ENCODE measurements around the gene PRKD2. TPM values are rescaled to one million over a fixed set of nuclear protein-coding genes. Genes with fewer than 3 reads are reported as not detected.

The PRKD2 gene
- total RNA-seq, 4 donors from 2014 or later: 21.0 to 36.1 (median 30.2) TPM

GRCh38 chr19:46692918-46693722 is 23.8 kb downstream of the PRKD2 start:
- no peak overlapping the region for H3K27ac ChIP-seq

GRCh38 chr19:46691948-46692347 is 25.0 kb downstream of the PRKD2 start:
- no peaks in the 10 kb centered on the region for H3K9me3 ChIP-seq
- H3K4me3 ChIP-seq: no peak overlapping the region
- H3K27ac ChIP-seq: no peak overlapping the region
- H3K36me3 ChIP-seq: peaks cover 3 to 100% (median 59%) of the 10 kb centered on the region in 3 donors
- H3K27me3 ChIP-seq: no peaks in the 10 kb centered on the region
- TF ChIP-seq EP300 (IDR thresholded peaks at IDR 0.05): no peak
- no peak for TF ChIP-seq POLR2A (IDR thresholded peaks at IDR 0.05)
- WGBS, 2 donors: 95 to 97% methylated on average over 2 of the region's 2 CpGs
- peaks cover 0 to 2% (median 0%) of the 10 kb centered on the region in 4 donors for H3K4me1 ChIP-seq
- no peak for DNase-seq (ENCODE audit: low spot score in 2 of 2)

More at GRCh38 chr19:46692918-46693722, 23.8 kb downstream of the PRKD2 start:
- Histone ChIP-seq H3K27me3 (no peaks in the 10 kb centered on the region), H3K4me3 (no peak overlapping the region), H3K4me1 (peaks cover 0 to 13% (median 0%) of the 10 kb centered on the region in 4 donors), H3K36me3 (peaks cover 3 to 94% (median 48%) of the 10 kb centered on the region in 3 donors), H3K9me3 (no peaks in the 10 kb centered on the region)
- 95 to 98% methylated on average over 4 of the region's 4 CpGs for WGBS, 2 donors
- no peak for TF ChIP-seq CTCF (IDR thresholded peaks at IDR 0.05)
- no peak for TF ChIP-seq EP300 (IDR thresholded peaks at IDR 0.05)
- no peak for TF ChIP-seq POLR2A (IDR thresholded peaks at IDR 0.05)
- DNase-seq (ENCODE audit: low spot score in 2 of 2): no peak

GRCh38 chr19:46691104-46691503 is 25.8 kb downstream of the PRKD2 start:
- H3K4me3 ChIP-seq: no peak overlapping the region
- no peaks in the 10 kb centered on the region for H3K9me3 ChIP-seq
- H3K27me3 ChIP-seq: no peaks in the 10 kb centered on the region
- 48 to 100% methylated on average over 1 to 2 of the region's 2 CpGs for WGBS, 2 donors
- no peaks in the 10 kb centered on the region for H3K4me1 ChIP-seq
- TF ChIP-seq EP300 (IDR thresholded peaks at IDR 0.05) (no peak), CTCF (IDR thresholded peaks at IDR 0.05) (no peak), POLR2A (IDR thresholded peaks at IDR 0.05) (no peak)
- no peak overlapping the region for H3K27ac ChIP-seq
- no peak for DNase-seq (ENCODE audit: low spot score in 2 of 2)
- peaks cover 3 to 100% (median 60%) of the 10 kb centered on the region in 3 donors for H3K36me3 ChIP-seq

- Histone ChIP-seq H3K4me3 (no peak overlapping the region), H3K27ac (no peak overlapping the region), H3K36me3 (peaks cover 3 to 100% (median 47%) of the 10 kb centered on the region in 3 donors), H3K4me1 (no peaks in the 10 kb centered on the region), H3K9me3 (no peaks in the 10 kb centered on the region), H3K27me3 (no peaks in the 10 kb centered on the region)
- DNase-seq (ENCODE audit: low spot score in 2 of 2): no peak
- TF ChIP-seq EP300 (IDR thresholded peaks at IDR 0.05) (no peak), CTCF (IDR thresholded peaks at IDR 0.05) (no peak), POLR2A (IDR thresholded peaks at IDR 0.05) (no peak)
- WGBS, 2 donors: 94 to 96% methylated on average over 14 of the region's 14 CpGs
Measured at GRCh38 chr19:46689358-46689757, 27.6 kb downstream of the PRKD2 start.

GRCh38 chr19:46687438-46688145 is 29.3 kb downstream of the PRKD2 start:
- WGBS, 2 donors: 89 to 93% methylated on average over 6 of the region's 6 CpGs

More at GRCh38 chr19:46687438-46688145, 29.3 kb downstream of the PRKD2 start:
- no peaks in the 10 kb centered on the region for H3K27me3 ChIP-seq
- H3K27ac ChIP-seq: no peak overlapping the region
- DNase-seq (ENCODE audit: low spot score in 2 of 2): no peak
- H3K36me3 ChIP-seq: peaks cover 3 to 100% (median 38%) of the 10 kb centered on the region in 3 donors
- H3K4me1 ChIP-seq: no peaks in the 10 kb centered on the region
- no peak for TF ChIP-seq EP300 (IDR thresholded peaks at IDR 0.05)
- TF ChIP-seq CTCF (IDR thresholded peaks at IDR 0.05): no peak
- TF ChIP-seq POLR2A (IDR thresholded peaks at IDR 0.05): no peak
- H3K4me3 ChIP-seq: no peak overlapping the region
- H3K9me3 ChIP-seq: no peaks in the 10 kb centered on the region

All from tibial nerve (tissue), 4 donors.